GM23338 (cell line): ENCODE measurements around the gene IQCC. TPM values are rescaled to one million over a fixed set of nuclear protein-coding genes. Genes with fewer than 3 reads are reported as not detected.

Experiments used
- ATAC-seq: fragments of 200-7000 bp; cut with Tn5 transposase; 3 replicates; pipeline ENCODE4 v1.9.1; 2020
- DNase-seq: peaks from one replicate; pipeline ENCODE4 v3.0.0-alpha.2; 2015; ENCODE audit warnings: low spot score
- H2AFZ ChIP-seq: fragments of 200-600 bp; sonication (generic); 2 replicates; pipeline ENCODE4 v1.8.0; 2016; ENCODE audit warnings: antibody characterized with exemption, mild to moderate bottlenecking, moderate library complexity
- H3F3A ChIP-seq: fragments of 200-600 bp; sonication (generic); replicated peaks from 2 replicates; pipeline ENCODE4 v1.8.0; 2017; ENCODE audit warnings: antibody characterized with exemption, mixed run types, low read depth
- H3K27ac ChIP-seq: fragments of 200-600 bp; sonication (generic); 2 replicates; pipeline ENCODE4 v1.6.1; 2016; ENCODE audit warnings: low read depth
- H3K27me3 ChIP-seq: fragments of 200-600 bp; sonication (generic); 2 replicates; pipeline ENCODE4 v1.8.0; 2016; ENCODE audit warnings: mild to moderate bottlenecking, mixed run types, moderate library complexity; ENCODE audit not compliant: insufficient read depth
- H3K36me3 ChIP-seq: fragments of 200-600 bp; sonication (generic); 2 replicates; pipeline ENCODE4 v1.8.0; 2016; ENCODE audit warnings: mild to moderate bottlenecking; ENCODE audit not compliant: insufficient read depth
- H3K4me1 ChIP-seq: fragments of 200-600 bp; sonication (generic); 2 replicates; pipeline ENCODE4 v1.8.0; 2016; ENCODE audit warnings: mild to moderate bottlenecking, moderate library complexity; ENCODE audit not compliant: insufficient read depth
- H3K4me2 ChIP-seq: fragments of 200-600 bp; sonication (generic); 2 replicates; pipeline ENCODE4 v1.7.1; 2017; ENCODE audit warnings: mixed run types
- H3K4me3 ChIP-seq: fragments of 200-600 bp; sonication (generic); 2 replicates; pipeline ENCODE4 v1.6.1; 2016; ENCODE audit warnings: mixed run types
- H3K79me2 ChIP-seq: fragments of 200-600 bp; sonication (generic); replicated peaks from 2 replicates; pipeline ENCODE4 v1.8.0; 2017; ENCODE audit warnings: mild to moderate bottlenecking; ENCODE audit not compliant: insufficient read depth
- H3K9me2 ChIP-seq: fragments of 200-600 bp; sonication (generic); 2 replicates; pipeline ENCODE4 v1.8.0; 2017; ENCODE audit not compliant: insufficient read depth
- H4K20me1 ChIP-seq: fragments of 200-600 bp; sonication (generic); replicated peaks from 2 replicates; pipeline ENCODE4 v1.8.0; 2017; ENCODE audit warnings: mild to moderate bottlenecking; ENCODE audit not compliant: insufficient read depth
- H3K27ac Mint-ChIP-seq: 2 replicates; pipeline ENCODE4 v1.8.0; 2020; ENCODE audit warnings: inconsistent platforms, mild to moderate bottlenecking, moderate library complexity, mixed read lengths
- H3K27me3 Mint-ChIP-seq: 3 replicates; pipeline ENCODE4 v1.8.0; 2022; ENCODE audit warnings: low read depth, mild to moderate bottlenecking, moderate library complexity, mixed read lengths, inconsistent platforms; ENCODE audit not compliant: insufficient read depth, poor library complexity
- H3K36me3 Mint-ChIP-seq: 3 replicates; pipeline ENCODE4 v1.8.0; 2021; ENCODE audit warnings: low read depth, mild to moderate bottlenecking, inconsistent platforms, moderate library complexity, mixed read lengths
- H3K4me1 Mint-ChIP-seq: 3 replicates; pipeline ENCODE4 v1.8.0; 2020; ENCODE audit warnings: mild to moderate bottlenecking, inconsistent platforms, mixed read lengths
- H3K4me3 Mint-ChIP-seq: 3 replicates; pipeline ENCODE4 v1.8.0; 2021; ENCODE audit warnings: moderate library complexity, mild to moderate bottlenecking, inconsistent platforms, mixed read lengths
- H3K9me3 Mint-ChIP-seq: 3 replicates; pipeline ENCODE4 v1.8.0; 2020; ENCODE audit warnings: moderate library complexity, mild to moderate bottlenecking, inconsistent platforms, mixed read lengths
- CREB1 ChIP-seq: fragments of 250-450 bp; sonication (Bioruptor Pico); IDR thresholded peaks from 2 replicates; pipeline ENCODE4 v1.5.0; 2020; ENCODE audit warnings: low read depth, mild to moderate bottlenecking, moderate library complexity
- CTCF ChIP-seq, 2 experiments: fragments of 200-600 bp in 1 of 2; sonication (generic) in 1 of 2; conservative IDR thresholded peaks; 2 replicates each; pipeline versions ENCODE4 v1.5.1 to v1.6.1; 2016 to 2017; ENCODE audit warnings: antibody characterized with exemption in 2 of 2, low read depth in 2 of 2, mild to moderate bottlenecking in 2 of 2, moderate library complexity in 1 of 2
- ETS1 ChIP-seq: IDR thresholded peaks from 2 replicates; pipeline ENCODE4 v1.6.1; 2016; ENCODE audit warnings: antibody characterized with exemption
- EZH2 ChIP-seq: fragments of 200-600 bp; sonication (generic); IDR thresholded peaks from one replicate; pipeline ENCODE4 v1.8.0; 2017; ENCODE audit warnings: antibody characterized with exemption, mild to moderate bottlenecking, low read depth; ENCODE audit not compliant: unreplicated experiment
- EZH2phosphoT487 ChIP-seq: fragments of 200-600 bp; sonication (generic); IDR thresholded peaks from one replicate; pipeline ENCODE4 v1.8.1; 2018; ENCODE audit warnings: antibody characterized with exemption; ENCODE audit not compliant: unreplicated experiment
- JUNB ChIP-seq: IDR thresholded peaks from one replicate; pipeline ENCODE4 v1.6.1; 2016; ENCODE audit warnings: antibody characterized with exemption; ENCODE audit not compliant: unreplicated experiment
- NANOG ChIP-seq: IDR thresholded peaks from 2 replicates; pipeline ENCODE4 v1.6.1; 2016; ENCODE audit warnings: antibody characterized with exemption, borderline replicate concordance
- POLR2AphosphoS5 ChIP-seq: IDR thresholded peaks from 2 replicates; pipeline ENCODE4 v1.6.1; 2016; ENCODE audit warnings: antibody characterized with exemption, low read depth
- REST ChIP-seq: IDR thresholded peaks from one replicate; pipeline ENCODE4 v1.6.1; 2018; ENCODE audit warnings: antibody characterized with exemption; ENCODE audit not compliant: unreplicated experiment
- STAT1 ChIP-seq: IDR thresholded peaks from one replicate; pipeline ENCODE4 v1.6.1; 2016; ENCODE audit warnings: antibody characterized with exemption; ENCODE audit not compliant: unreplicated experiment
- ZNF114 ChIP-seq: fragments of 250-450 bp; sonication (Bioruptor Pico); IDR thresholded peaks from 2 replicates; pipeline ENCODE4 v1.5.0; 2020; ENCODE audit warnings: mild to moderate bottlenecking, moderate library complexity
- ZNF331 ChIP-seq: fragments of 250-450 bp; sonication (Bioruptor Pico); IDR thresholded peaks from 2 replicates; pipeline ENCODE4 v1.5.0; 2020; ENCODE audit warnings: low read depth, mild to moderate bottlenecking, moderate library complexity
- ZNF462 ChIP-seq: fragments of 250-450 bp; sonication (Bioruptor Pico); IDR thresholded peaks from 2 replicates; pipeline ENCODE4 v1.5.0; 2020; ENCODE audit warnings: mild to moderate bottlenecking, moderate library complexity
- polyA plus RNA-seq: library from polyadenylated mRNA; unstranded; fragments of >200 nt; fragmentation: Nextera tagmentation; extraction: Ambion mirVana; gene quantifications from 2 replicates; pipeline ENCODE4 v1.2.1, GENCODE V29; 2016
- total RNA-seq: library from RNA; depleted of rRNA; stranded (reverse); fragments of >200 nt; shearing (Covaris generic); gene quantifications from 2 replicates; pipeline ENCODE4 v1.2.3, GENCODE V29; 2014

IQCC gene
- total and polyA plus RNA-seq, 2 experiments from 2014 or later, result 1.7 to 3.5 TPM

- Mint-ChIP-seq H3K4me1 (peaks cover 4% of the 10 kb centered on the region; the same call in 2 of the 3 replicates), H3K27ac (no peak overlapping the region), H3K9me3 (no peaks in the 10 kb centered on the region), H3K27me3 (peaks cover 3% of the 10 kb centered on the region), H3K4me3 (no peak overlapping the region), H3K36me3 (no peaks in the 10 kb centered on the region)
- ATAC-seq, result no peak
- no peaks in the 10 kb centered on the region for H3K9me2 ChIP-seq
- peak overlapping the region; percentile 66; the same call in 1 of the 2 replicates for H2AFZ ChIP-seq
- no peaks in the 10 kb centered on the region for H3K79me2 ChIP-seq
- H3K4me2 ChIP-seq, result no peak overlapping the region
- 0 out of 2 replicates have a peak, but pooled peaks cover 3% of the 10 kb centered on the region for H4K20me1 ChIP-seq
- H3K27me3 ChIP-seq, result no peaks in the 10 kb centered on the region
- TF ChIP-seq EZH2 (no peak), NANOG (no peak), ETS1 (no peak), CTCF (conservative IDR thresholded peaks at IDR 0.05; ENCODE audit: low read depth in 2 of 2) (no peak), JUNB (no peak), STAT1 (no peak), EZH2phosphoT487 (no peak), POLR2AphosphoS5 (no peak), ZNF331 (CRISPR knock-in tag) (no peak), REST (no peak), ZNF462 (no peak), ZNF114 (CRISPR knock-in tag) (no peak), CREB1 (CRISPR knock-in tag) (no peak)
- H3F3A ChIP-seq, result 0 out of 2 replicates have a peak, but pooled peaks cover 2% of the 10 kb centered on the region
- no peak overlapping the region for H3K4me3 ChIP-seq
- no peak overlapping the region for H3K27ac ChIP-seq
- no peak for DNase-seq
- H3K36me3 ChIP-seq, result no peaks in the 10 kb centered on the region
- no peaks in the 10 kb centered on the region for H3K4me1 ChIP-seq
Observed at GRCh38 chr1:32257227-32257508, 51.7 kb downstream of the IQCC start.
